IMR-90 (cell line): Measurements from ENCODE around the gene SYT15B. TPM values are rescaled to one million over a fixed set of nuclear protein-coding genes. Genes with fewer than 3 reads are reported as not detected.
"Not testable (repeated sequence)": the region's sequence is repeated elsewhere in the genome, so short reads cannot be mapped to it uniquely, and the experiment has no call there.

Experiments
- ATAC-seq: fragments of 200-7000 bp; cut with Tn5 transposase; 2 replicates; pipeline ENCODE4 v1.9.1; 2020; ENCODE audit warnings: low read depth, mild to moderate bottlenecking, moderate library complexity
- BruUV-seq: library from RNA; stranded (reverse); fragments of 400-500 nt; replicated peaks from 2 replicates; lab custom pipeline; 2021; lab: Mats Ljungman, UMichigan
- CTCF ChIA-PET: fragments of 300-600 bp; formaldehyde crosslinking; extraction: SDS; loops from one replicate; lab custom pipeline; 2021; ENCODE audit warnings: antibody characterized with exemption; lab: Yijun Ruan, JAX
- POLR2A ChIA-PET: fragments of 300-600 bp; sonication (Branson Sonifier 250); formaldehyde crosslinking; loops from one replicate; lab custom pipeline; 2022; ENCODE audit warnings: antibody characterized with exemption; ENCODE audit not compliant: unreplicated experiment; lab: Charles Lee
- DNase-seq: peaks from one replicate; pipeline ENCODE4 v3.0.0; 2013
- H2AFZ ChIP-seq: replicated peaks from 2 replicates; pipeline ENCODE3; 2013; ENCODE audit warnings: low read length, mild to moderate bottlenecking; ENCODE audit not compliant: poor library complexity
- H2AK5ac ChIP-seq: 2 replicates; pipeline ENCODE4 v1.6.1; 2013; ENCODE audit warnings: low read depth, low read length, inconsistent platforms
- H2AK9ac ChIP-seq: replicated peaks from 2 replicates; pipeline ENCODE3; 2013; ENCODE audit warnings: mild to moderate bottlenecking, low read depth, low read length, moderate library complexity; ENCODE audit not compliant: poor library complexity
- H2BK120ac ChIP-seq: 2 replicates; pipeline ENCODE4 v1.6.1; 2013; ENCODE audit warnings: low read depth, low read length, inconsistent platforms
- H2BK15ac ChIP-seq: 3 replicates; pipeline ENCODE4 v1.6.1; 2013; ENCODE audit warnings: low read depth, low read length, inconsistent platforms
- H2BK20ac ChIP-seq: 2 replicates; pipeline ENCODE4 v1.6.1; 2013; ENCODE audit warnings: low read depth, mild to moderate bottlenecking, inconsistent platforms, low read length, moderate library complexity
- H2BK5ac ChIP-seq: 2 replicates; pipeline ENCODE4 v1.6.1; 2013; ENCODE audit warnings: mild to moderate bottlenecking, low read depth, low read length, inconsistent platforms; ENCODE audit not compliant: poor library complexity, severe bottlenecking
- H3K14ac ChIP-seq: replicated peaks from 2 replicates; pipeline ENCODE4 v1.6.1; 2013; ENCODE audit warnings: low read depth, low read length, inconsistent platforms
- H3K18ac ChIP-seq: 2 replicates; pipeline ENCODE4 v1.6.1; 2013; ENCODE audit warnings: low read depth, low read length, control low read depth
- H3K23ac ChIP-seq: 2 replicates; pipeline ENCODE4 v1.6.1; 2013; ENCODE audit warnings: low read depth, low read length, inconsistent platforms
- H3K27ac ChIP-seq: 2 replicates; pipeline ENCODE4 v1.5.1; 2013; ENCODE audit warnings: mild to moderate bottlenecking, control low read depth, low read length; ENCODE audit not compliant: insufficient read depth
- H3K27me3 ChIP-seq: 2 replicates; pipeline ENCODE4 v1.6.1; 2013; ENCODE audit warnings: low read length; ENCODE audit not compliant: control insufficient read depth, insufficient read depth
- H3K36me3 ChIP-seq: 2 replicates; pipeline ENCODE4 v1.6.1; 2013; ENCODE audit warnings: low read length, mixed read lengths; ENCODE audit not compliant: control insufficient read depth, insufficient read depth
- H3K4ac ChIP-seq: 2 replicates; pipeline ENCODE4 v1.6.1; 2013; ENCODE audit warnings: low read depth, low read length, inconsistent platforms
- H3K4me1 ChIP-seq: 2 replicates; pipeline ENCODE4 v1.6.1; 2013; ENCODE audit warnings: low read length, mixed read lengths; ENCODE audit not compliant: control insufficient read depth, insufficient read depth
- H3K4me2 ChIP-seq: 2 replicates; pipeline ENCODE4 v1.6.1; 2013; ENCODE audit warnings: low read depth, mild to moderate bottlenecking, control low read depth, low read length, moderate library complexity
- H3K4me3 ChIP-seq: 2 replicates; pipeline ENCODE4 v1.5.1; 2013; ENCODE audit warnings: low read depth, mild to moderate bottlenecking, control low read depth, low read length, moderate library complexity; ENCODE audit not compliant: insufficient read depth
- H3K56ac ChIP-seq: 2 replicates; pipeline ENCODE4 v1.6.1; 2013; ENCODE audit warnings: low read length, inconsistent platforms; ENCODE audit not compliant: insufficient read depth; ENCODE audit errors: extremely low read depth
- H3K79me1 ChIP-seq, 2 experiments: 2 replicates each; pipeline ENCODE4 v1.6.1; 2013; ENCODE audit warnings: low read length in 2 of 2, inconsistent platforms in 1 of 2, low read depth in 1 of 2
- H3K9ac ChIP-seq: 2 replicates; pipeline ENCODE4 v1.6.1; 2013; ENCODE audit warnings: low read depth, low read length, control low read depth
- H3K9me1 ChIP-seq: 2 replicates; pipeline ENCODE4 v1.6.1; 2013; ENCODE audit warnings: low read length, inconsistent platforms; ENCODE audit not compliant: insufficient read depth
- H3K9me3 ChIP-seq: 2 replicates; pipeline ENCODE4 v1.6.1; 2013; ENCODE audit warnings: low read length; ENCODE audit not compliant: control insufficient read depth, insufficient read depth
- H4K20me1 ChIP-seq: 2 replicates; pipeline ENCODE4 v1.6.1; 2013; ENCODE audit warnings: low read length, inconsistent platforms; ENCODE audit not compliant: insufficient read depth
- H4K5ac ChIP-seq: 2 replicates; pipeline ENCODE4 v1.6.1; 2013; ENCODE audit warnings: mild to moderate bottlenecking, low read depth, low read length, control low read depth
- H4K8ac ChIP-seq, 2 experiments: 2 replicates each; pipeline ENCODE4 v1.6.1; 2013; ENCODE audit warnings: low read depth in 2 of 2, low read length in 2 of 2, control low read depth in 1 of 2, inconsistent platforms in 1 of 2
- H4K91ac ChIP-seq: 2 replicates; pipeline ENCODE4 v1.6.1; 2013; ENCODE audit warnings: low read depth, low read length, inconsistent platforms; ENCODE audit not compliant: insufficient read depth
- WGBS, 2 experiments: methylation state at CpG; one replicate each; pipeline versions ENCODE4 v1.1.5 to v1.1.7; 2013; ENCODE audit warnings: missing lambda C conversion rate in 2 of 2; ENCODE audit not compliant: insufficient read length in 1 of 2; ENCODE audit errors: extremely low coverage in 2 of 2; 5-methylcytosine and 5-hydroxymethylcytosine counted together
- dilution Hi-C: fragments of 300-500 bp; cut with HindIII; formaldehyde crosslinking; loops from one replicate; pipeline ENCODE4 v1.14.3; 2018; ENCODE audit warnings: low sequenced_read_pairs; ENCODE audit not compliant: unreplicated experiment
- in situ Hi-C: fragments of 300-500 bp; cut with MboI; formaldehyde crosslinking; loops from 3 replicates; pipeline ENCODE4 v1.14.3; 2019; ENCODE audit warnings: low sequenced_read_pairs, inconsistent platforms, mixed read lengths
- intact Hi-C: fragments of 100-400 bp; cut with micrococcal nuclease; formaldehyde crosslinking; loops from 2 replicates; pipeline ENCODE4 v1.10.0; 2022
- polyA plus RNA-seq, 3 experiments: library from polyadenylated mRNA; depleted of rRNA; stranded (reverse); fragments of >200 nt; gene quantifications; 2 replicates each; pipeline ENCODE4 v1.2.3, GENCODE V29; 2012; ENCODE audit warnings: low replicate concordance in 1 of 3
- total RNA-seq: library from RNA; depleted of rRNA; stranded (reverse); fragments of >200 nt; gene quantifications from 2 replicates; pipeline ENCODE4 v1.2.3, GENCODE V29; 2012

The SYT15B gene
- total and polyA plus RNA-seq, 2 of the 4 experiments (the other 2 are of a cell fraction), result 0.54 to 0.96 TPM

- in situ Hi-C loops, H2AK9ac ChIP-seq, H2BK120ac ChIP-seq, H3K36me3 ChIP-seq, H3K9ac ChIP-seq, CTCF ChIA-PET, H3K4me1 ChIP-seq, H4K91ac ChIP-seq, H3K4me3 ChIP-seq, H2BK5ac ChIP-seq, H4K5ac ChIP-seq, dilution Hi-C loops, DNase-seq, H4K20me1 ChIP-seq, H3K4me2 ChIP-seq, POLR2A ChIA-PET, H3K23ac ChIP-seq, H3K4ac ChIP-seq, H3K27me3 ChIP-seq, H3K18ac ChIP-seq, ATAC-seq, intact Hi-C loops, H3K9me1 ChIP-seq, H3K79me1 ChIP-seq, H3K14ac ChIP-seq, H2AFZ ChIP-seq, BruUV-seq, H2BK15ac ChIP-seq, H4K8ac ChIP-seq, H2AK5ac ChIP-seq, H3K56ac ChIP-seq, H3K9me3 ChIP-seq, H2BK20ac ChIP-seq, H3K27ac ChIP-seq: not testable (repeated sequence)
- no CpG with 5 or more reads among the region's 11 CpGs for WGBS, 2 experiments
These were observed 4.5 kb downstream of the SYT15B start for GRCh38 chr10:47758855-47759254.

GRCh38 chr10:47756169-47756568 lies 7.2 kb downstream of the SYT15B start:
- H2AK9ac ChIP-seq, ATAC-seq, BruUV-seq, H4K91ac ChIP-seq, DNase-seq, H3K9ac ChIP-seq, H3K4ac ChIP-seq, H2BK15ac ChIP-seq, CTCF ChIA-PET, H2AFZ ChIP-seq, POLR2A ChIA-PET, H3K36me3 ChIP-seq, H3K27me3 ChIP-seq, H3K4me1 ChIP-seq, H2BK20ac ChIP-seq, H4K20me1 ChIP-seq, H2AK5ac ChIP-seq, intact Hi-C loops, H3K4me2 ChIP-seq, H4K5ac ChIP-seq, H3K14ac ChIP-seq, H3K79me1 ChIP-seq, H3K27ac ChIP-seq, H3K23ac ChIP-seq, H3K9me1 ChIP-seq, H3K18ac ChIP-seq, H3K9me3 ChIP-seq, in situ Hi-C loops, H2BK120ac ChIP-seq, dilution Hi-C loops, H3K56ac ChIP-seq, H3K4me3 ChIP-seq, H2BK5ac ChIP-seq, H4K8ac ChIP-seq: not testable (repeated sequence)
- WGBS, 2 experiments, result no CpG with 5 or more reads among the region's 13 CpGs
